Tibial artery (tissue), 4 donors: ENCODE data around the gene NOL11.

Experiments
- DNase-seq, 2 donors: peaks; one replicate each; pipeline ENCODE4 v3.0.0-alpha.2; 2019
- H3K27ac ChIP-seq, 2 donors: fragments of 200-600 bp; sonication (generic) in 1 of 2; 1 replicate in 1 of 2; 2 replicates in 1 of 2; pipeline ENCODE4 v1.5.1; 2018 to 2019; ENCODE audit warnings: mild to moderate bottlenecking in 1 of 2
- H3K27me3 ChIP-seq, 2 donors: fragments of 200-600 bp; sonication (generic) in 1 of 2; one replicate each; pipeline versions ENCODE4 v1.5.1 to v1.6.0; 2016 to 2019
- H3K36me3 ChIP-seq, 3 donors: fragments of 200-600 bp; sonication (generic) in 2 of 3; one replicate each; pipeline ENCODE4 v1.5.1; 2016 to 2019; ENCODE audit warnings: mild to moderate bottlenecking in 2 of 3
- H3K4me1 ChIP-seq, 4 donors: fragments of 200-600 bp; sonication (generic) in 2 of 4; 1 replicate in 3 of 4; 2 replicates in 1 of 4; pipeline ENCODE4 v1.5.1; 2016 to 2019
- H3K4me3 ChIP-seq, 2 donors: fragments of 200-600 bp; sonication (generic) in 1 of 2; 1 replicate in 1 of 2; 2 replicates in 1 of 2; pipeline ENCODE4 v1.5.1; 2018 to 2019; ENCODE audit warnings: mild to moderate bottlenecking in 2 of 2
- H3K9me3 ChIP-seq, 3 donors: fragments of 200-600 bp; sonication (generic) in 1 of 3; one replicate each; pipeline ENCODE4 v1.5.1; 2016 to 2019
- CTCF ChIP-seq, 2 experiments: fragments of 200-600 bp in 1 of 2; fragments of 450-650 bp in 1 of 2; IDR thresholded peaks; one replicate each; pipeline ENCODE4 v1.5.1; 2017 to 2019; ENCODE audit warnings: antibody characterized with exemption in 2 of 2, mild to moderate bottlenecking in 1 of 2, moderate library complexity in 1 of 2
- intact Hi-C: fragments of 100-400 bp; cut with DNase I; formaldehyde crosslinking; loops from one replicate; pipeline ENCODE4 v1.15.0; 2023; ENCODE audit warnings: low total_unique reads

The NOL11 gene

DNA sequence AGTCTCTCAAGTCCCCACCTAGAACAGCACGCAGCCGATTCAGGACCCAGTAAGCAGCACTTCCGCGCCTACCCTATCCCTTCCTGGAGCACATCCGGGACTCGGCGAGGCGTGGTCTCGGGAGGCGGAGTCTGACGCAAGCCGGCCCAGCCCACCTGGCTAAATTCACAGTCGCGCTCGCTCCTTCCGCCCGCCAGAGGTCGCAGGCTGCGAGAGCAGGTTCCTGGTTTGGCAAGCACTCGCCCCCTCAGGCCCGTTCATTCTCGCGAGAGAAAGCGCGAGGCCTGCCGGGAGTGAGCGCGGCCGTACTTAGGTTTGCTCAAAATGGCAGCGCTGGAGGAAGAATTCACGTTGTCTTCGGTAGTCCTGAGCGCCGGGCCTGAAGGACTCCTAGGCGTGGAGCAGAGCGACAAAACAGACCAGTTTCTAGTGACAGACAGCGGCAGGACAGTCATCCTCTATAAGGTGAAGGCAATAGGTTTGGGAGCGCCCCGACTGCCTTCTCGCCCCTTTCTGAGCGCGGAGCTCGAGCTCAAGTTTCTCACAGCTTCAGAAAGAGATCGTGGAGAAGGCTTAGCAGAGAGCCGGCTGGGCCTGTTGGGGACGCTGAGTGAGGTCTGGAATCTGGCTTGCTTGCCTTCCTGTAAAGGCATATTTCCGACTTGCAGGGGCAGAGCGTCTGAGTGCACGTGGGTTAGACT is at the start of gene NOL11:
NOL11 (plus strand) TSS at position 313 of the 701 bp plus-strand sequence; CDS start at position 325, 12 bp downstream.
- Histone ChIP-seq H3K27me3 (no peaks in the 10 kb centered on the region), H3K9me3 (no peaks in the 10 kb centered on the region), H3K4me1 (peaks cover 0 to 20% (median 11%) of the 10 kb centered on the region in 4 donors), H3K4me3 (peak within 1 kb of the TSS; percentile 91 to 97), H3K27ac (peak within 1 kb of the TSS; percentile 85 to 91), H3K36me3 (peaks cover 23 to 28% (median 25%) of the 10 kb centered on the region in 3 donors)
- DNase-seq = peak; percentile 98 to 99
- TF ChIP-seq CTCF (IDR thresholded peaks at IDR 0.05) = peak; percentile 87 to 94
- intact Hi-C loops = no loop called here

DNA sequence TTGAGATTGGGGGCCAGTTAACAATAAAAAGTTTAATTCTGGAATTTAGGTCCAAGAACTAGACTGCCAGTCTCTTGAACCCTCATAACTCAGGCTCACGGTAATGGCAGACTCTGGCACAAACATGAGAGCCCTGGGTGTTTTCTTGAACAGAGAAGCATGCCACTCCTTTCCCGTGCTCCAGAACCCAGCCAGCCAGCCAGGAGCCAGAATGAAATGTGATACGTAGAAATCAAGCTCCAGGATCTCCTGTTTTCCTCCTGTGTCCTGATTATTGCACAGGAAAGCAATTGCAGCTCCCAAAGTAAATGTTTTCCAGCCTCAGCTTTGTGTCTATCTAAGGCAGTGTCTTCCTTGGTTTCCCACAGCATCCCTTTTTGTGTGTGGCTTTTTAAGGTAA is 46.2 kb upstream of the NOL11 start:
- no peaks in the 10 kb centered on the region for H3K9me3 ChIP-seq
- TF ChIP-seq CTCF (IDR thresholded peaks at IDR 0.05) = no peak

GRCh38 chr17:67672592-67673335 is 45.0 kb upstream of the NOL11 start:
- no peak for DNase-seq
- intact Hi-C loops = no loop called here

More for the DNA sequence above, 46.2 kb upstream of the NOL11 start:
- Histone ChIP-seq H3K4me1 (peaks cover 0 to 9% (median 0%) of the 10 kb centered on the region in 4 donors), H3K27me3 (no peaks in the 10 kb centered on the region), H3K4me3 (no peak overlapping the region), H3K27ac (no peak overlapping the region), H3K36me3 (no peaks in the 10 kb centered on the region)
- intact Hi-C loops = no loop called here
- no peak for DNase-seq

GRCh38 chr17:67675481-67675880 is 42.3 kb upstream of the NOL11 start:
- Histone ChIP-seq H3K27ac (no peak overlapping the region), H3K9me3 (no peaks in the 10 kb centered on the region), H3K27me3 (no peaks in the 10 kb centered on the region), H3K4me1 (peaks cover 0 to 9% (median 0%) of the 10 kb centered on the region in 4 donors), H3K4me3 (no peak overlapping the region), H3K36me3 (no peaks in the 10 kb centered on the region)
- TF ChIP-seq CTCF (IDR thresholded peaks at IDR 0.05) = no peak
- intact Hi-C loops = no loop called here
- no peak for DNase-seq

More at GRCh38 chr17:67672592-67673335, 45.0 kb upstream of the NOL11 start:
- H3K4me3 ChIP-seq = no peak overlapping the region
- no peak for TF ChIP-seq CTCF (IDR thresholded peaks at IDR 0.05)
- no peak overlapping the region for H3K27ac ChIP-seq
- no peaks in the 10 kb centered on the region for H3K27me3 ChIP-seq
- H3K9me3 ChIP-seq = no peaks in the 10 kb centered on the region
- no peaks in the 10 kb centered on the region for H3K36me3 ChIP-seq
- peaks cover 0 to 9% (median 0%) of the 10 kb centered on the region in 4 donors for H3K4me1 ChIP-seq

- Histone ChIP-seq H3K9me3 (no peaks in the 10 kb centered on the region), H3K4me1 (peaks cover 0 to 3% (median 0%) of the 10 kb centered on the region in 4 donors), H3K4me3 (no peak overlapping the region), H3K27ac (no peak overlapping the region), H3K36me3 (no peaks in the 10 kb centered on the region), H3K27me3 (no peaks in the 10 kb centered on the region)
- DNase-seq = no peak
- no peak for TF ChIP-seq CTCF (IDR thresholded peaks at IDR 0.05)
- intact Hi-C loops = no loop called here
Observed at GRCh38 chr17:67676305-67676704, 41.4 kb upstream of the NOL11 start.
